Endothelial cell (in vitro differentiated cells): ENCODE measurements around the gene AQP11. TPM values are rescaled to one million over a fixed set of nuclear protein-coding genes. Genes with fewer than 3 reads are reported as not detected.
A peak's percentile ranks its signal among the peaks of the same experiment; 100 is the strongest.

Source experiments
- DNase-seq: peaks from one replicate; pipeline ENCODE4 v3.0.0; 2021; ENCODE audit warnings: low spot score
- H3K27ac Mint-ChIP-seq: one replicate; pipeline ENCODE4 v1.8.0; 2021; ENCODE audit warnings: mixed read lengths, inconsistent platforms; ENCODE audit not compliant: unreplicated experiment
- H3K27me3 Mint-ChIP-seq: one replicate; pipeline ENCODE4 v1.8.0; 2021; ENCODE audit warnings: mild to moderate bottlenecking, moderate library complexity, mixed read lengths, inconsistent platforms; ENCODE audit not compliant: unreplicated experiment
- H3K36me3 Mint-ChIP-seq: one replicate; pipeline ENCODE4 v1.8.0; 2021; ENCODE audit warnings: mild to moderate bottlenecking, low read depth, mixed read lengths, inconsistent platforms; ENCODE audit not compliant: unreplicated experiment
- H3K4me1 Mint-ChIP-seq: one replicate; pipeline ENCODE4 v1.8.0; 2021; ENCODE audit warnings: mild to moderate bottlenecking, mixed read lengths, inconsistent platforms; ENCODE audit not compliant: unreplicated experiment
- H3K4me3 Mint-ChIP-seq: one replicate; pipeline ENCODE4 v1.8.0; 2021; ENCODE audit warnings: mild to moderate bottlenecking, mixed read lengths, inconsistent platforms; ENCODE audit not compliant: unreplicated experiment
- H3K9me3 Mint-ChIP-seq: one replicate; pipeline ENCODE4 v1.8.0; 2021; ENCODE audit warnings: mixed read lengths, inconsistent platforms; ENCODE audit not compliant: unreplicated experiment
- CTCF ChIP-seq: fragments of 200-600 bp; sonication (generic); IDR thresholded peaks from one replicate; pipeline ENCODE4 v1.5.0; 2021; ENCODE audit warnings: antibody characterized with exemption; ENCODE audit not compliant: unreplicated experiment
- total RNA-seq: library from RNA; stranded (reverse); fragmentation: NEBNext Ultra II Directional; extraction: Animal tissue kit (Norgen Biotek cat#: 25700); gene quantifications from one replicate; pipeline ENCODE4 v1.2.1, GENCODE V29; 2021; ENCODE audit not compliant: unreplicated experiment

Gene AQP11
- total RNA-seq, 1 donor from 2014 or later, result 0.33 TPM

DNA sequence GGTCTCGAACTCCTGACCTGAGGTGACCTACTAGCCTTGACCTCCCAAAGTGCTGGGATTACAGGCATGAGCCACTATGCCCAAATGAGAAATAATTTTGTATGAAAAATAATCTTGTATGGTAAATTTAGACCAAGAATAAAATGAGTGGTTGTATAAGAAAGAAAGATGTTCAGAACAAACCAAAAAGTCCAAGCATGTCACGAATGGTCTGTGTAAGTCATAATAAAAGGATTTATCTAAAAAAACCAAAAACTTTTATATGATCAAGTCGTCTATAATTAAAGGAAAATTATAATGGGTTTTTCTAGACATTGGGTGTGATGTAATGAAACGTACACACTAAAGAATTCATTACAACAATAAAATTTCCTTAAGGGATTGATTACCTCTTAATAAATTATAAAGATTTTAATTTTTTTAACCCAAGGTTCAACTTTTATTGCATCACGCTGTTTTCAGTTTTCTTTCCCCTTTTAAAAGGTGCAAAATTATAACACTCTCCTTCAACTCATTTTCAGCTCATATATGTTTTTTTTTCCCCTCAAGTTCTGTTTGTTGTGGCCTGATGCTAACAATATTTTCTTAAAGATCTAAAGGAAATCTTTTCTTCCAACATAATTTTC is 8.9 kb upstream of the AQP11 start:
- H3K36me3 Mint-ChIP-seq, result peaks cover 12% of the 10 kb centered on the region
- no peaks in the 10 kb centered on the region for H3K9me3 Mint-ChIP-seq
- TF ChIP-seq CTCF, result no peak
- no peak overlapping the region for H3K4me3 Mint-ChIP-seq
- DNase-seq, result no peak
- H3K4me1 Mint-ChIP-seq, result no peaks in the 10 kb centered on the region
- H3K27me3 Mint-ChIP-seq, result no peaks in the 10 kb centered on the region
- no peak overlapping the region for H3K27ac Mint-ChIP-seq

DNA sequence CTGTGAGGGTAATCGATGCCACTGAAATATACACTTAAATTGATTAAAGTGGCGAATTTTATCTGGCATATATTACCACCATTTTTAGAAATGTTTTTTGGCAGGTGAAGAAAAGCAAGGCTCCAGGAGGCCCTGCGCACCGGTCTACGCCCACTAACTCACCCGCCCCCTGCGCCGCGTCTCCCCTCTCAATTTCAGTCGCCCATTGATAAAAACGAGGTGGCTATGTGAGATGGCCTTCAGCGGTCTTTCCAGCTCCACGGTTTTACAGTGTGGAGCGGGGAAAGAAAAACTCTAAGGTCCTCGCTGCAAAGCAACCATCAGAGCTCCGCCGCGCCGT is 602 bp upstream of the AQP11 start:
- H3K36me3 Mint-ChIP-seq, result peaks cover 6% of the 10 kb centered on the region
- peak overlapping the region; percentile 89 for H3K4me3 Mint-ChIP-seq
- H3K27me3 Mint-ChIP-seq, result peaks cover 5% of the 10 kb centered on the region
- peaks cover 9% of the 10 kb centered on the region for H3K4me1 Mint-ChIP-seq
- no peak for DNase-seq
- TF ChIP-seq CTCF, result no peak
- no peak overlapping the region for H3K27ac Mint-ChIP-seq
- no peaks in the 10 kb centered on the region for H3K9me3 Mint-ChIP-seq

GRCh38 chr11:77590194-77590782 is 535 bp downstream of the AQP11 start:
- H3K27me3 Mint-ChIP-seq, result peaks cover 5% of the 10 kb centered on the region
- DNase-seq, result peak; percentile 14
- TF ChIP-seq CTCF, result no peak
- H3K27ac Mint-ChIP-seq, result peak overlapping the region; percentile 32
- H3K9me3 Mint-ChIP-seq, result no peaks in the 10 kb centered on the region
- peaks cover under 1% of the 10 kb centered on the region for H3K36me3 Mint-ChIP-seq
- H3K4me1 Mint-ChIP-seq, result peaks cover 9% of the 10 kb centered on the region
- peak overlapping the region; percentile 87 for H3K4me3 Mint-ChIP-seq

- TF ChIP-seq CTCF, result no peak
- Mint-ChIP-seq H3K27me3 (peaks cover 5% of the 10 kb centered on the region), H3K9me3 (no peaks in the 10 kb centered on the region), H3K4me1 (peaks cover 9% of the 10 kb centered on the region), H3K36me3 (no peaks in the 10 kb centered on the region), H3K27ac (no peak overlapping the region), H3K4me3 (no peak overlapping the region)
- no peak for DNase-seq
These were observed 3.0 kb downstream of the AQP11 start for GRCh38 chr11:77592727-77593126.

DNA sequence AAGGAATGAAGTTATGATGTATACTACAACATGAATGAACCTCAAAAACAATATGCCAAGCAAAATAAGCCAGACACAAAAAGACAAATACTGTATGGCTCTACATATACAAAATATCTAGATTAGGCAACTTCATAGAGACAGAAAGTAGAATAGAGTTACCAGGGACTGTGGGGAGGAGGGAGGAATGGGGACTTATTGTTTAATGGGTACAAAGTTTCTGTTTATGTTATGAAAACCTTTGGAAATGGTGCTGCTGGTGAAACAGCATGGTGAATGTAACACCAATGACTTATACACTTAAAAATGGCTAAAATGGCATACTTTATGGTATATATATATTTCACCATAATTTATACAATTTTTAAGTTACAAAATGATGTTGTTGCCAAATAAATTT is 4.1 kb downstream of the AQP11 start:
- Mint-ChIP-seq H3K27ac (no peak overlapping the region), H3K36me3 (no peaks in the 10 kb centered on the region), H3K4me3 (no peak overlapping the region), H3K4me1 (peaks cover 7% of the 10 kb centered on the region), H3K9me3 (no peaks in the 10 kb centered on the region), H3K27me3 (peaks cover 5% of the 10 kb centered on the region)
- DNase-seq, result no peak
- TF ChIP-seq CTCF, result no peak
